Endothelial cell of umbilical vein (primary cell): ENCODE results near the gene OR5K2. TPM values are rescaled to one million over a fixed set of nuclear protein-coding genes. Genes with fewer than 3 reads are reported as not detected.

Experiments
- BruUV-seq: library from RNA; stranded (reverse); fragments of 400-500 nt; replicated peaks from 2 replicates; lab custom pipeline; 2021; lab: Mats Ljungman, UMichigan
- CTCF ChIA-PET: fragments of 300-600, 350-600 bp; sonication (Branson Sonifier 250); formaldehyde crosslinking; loops from one replicate; lab custom pipeline; 2021; ENCODE audit warnings: antibody characterized with exemption, inconsistent platforms; lab: Charles Lee
- POLR2A ChIA-PET: fragments of 300-600, 350-600 bp; sonication (Branson Sonifier 250); formaldehyde crosslinking; loops from one replicate; lab custom pipeline; 2021; ENCODE audit warnings: antibody characterized with exemption, inconsistent platforms; lab: Charles Lee
- DNase-seq: peaks from one replicate; pipeline ENCODE4 v3.0.0-alpha.2; 2011; ENCODE audit warnings: low read depth, low spot score
- FAIRE-seq: peaks from 2 replicates; lab custom pipeline; 2011; peaks lifted over from hg19 to GRCh38; lab: Jason Lieb, UNC
- H2AFZ ChIP-seq: 2 replicates; pipeline ENCODE4 v1.6.0; 2012; ENCODE audit warnings: low read depth, low read length, control low read depth, inconsistent platforms
- H3K27ac ChIP-seq: 2 replicates; pipeline ENCODE4 v1.5.1; 2011; ENCODE audit warnings: low read depth, mild to moderate bottlenecking, control low read depth, low read length, moderate library complexity; ENCODE audit not compliant: insufficient read depth
- H3K27me3 ChIP-seq, 2 experiments: 2 replicates each; pipeline versions ENCODE4 v1.6.0 to v1.6.1; 2011; ENCODE audit warnings: low read length in 2 of 2, mixed read lengths in 1 of 2; ENCODE audit not compliant: control insufficient read depth in 2 of 2, insufficient read depth in 2 of 2
- H3K36me3 ChIP-seq, 2 experiments: 2 replicates in 1 of 2; 3 replicates in 1 of 2; pipeline ENCODE4 v1.5.1; 2011; ENCODE audit warnings: low read length in 2 of 2, mild to moderate bottlenecking in 1 of 2, moderate library complexity in 1 of 2; ENCODE audit not compliant: control insufficient read depth in 2 of 2, insufficient read depth in 2 of 2; ENCODE audit errors: extremely low read depth in 1 of 2
- H3K4me1 ChIP-seq: 3 replicates; pipeline ENCODE4 v1.5.1; 2011; ENCODE audit warnings: mild to moderate bottlenecking, low read length; ENCODE audit not compliant: control insufficient read depth, insufficient read depth; ENCODE audit errors: extremely low read depth
- H3K4me2 ChIP-seq: 2 replicates; pipeline ENCODE4 v1.6.1; 2011; ENCODE audit warnings: low read length, control low read depth, mixed read lengths; ENCODE audit not compliant: insufficient read depth
- H3K4me3 ChIP-seq, 3 experiments: fragments of 200-600 bp in 1 of 3; sonication (generic), shearing (Covaris generic) in 1 of 3; replicated peaks in 1 of 3; 2 replicates each; pipeline ENCODE4 v1.5.1; 2011 to 2016; ENCODE audit warnings: control low read depth in 3 of 3, low read length in 3 of 3, mild to moderate bottlenecking in 2 of 3, inconsistent platforms in 1 of 3, low read depth in 1 of 3, moderate library complexity in 1 of 3; ENCODE audit not compliant: insufficient read depth in 1 of 3
- H3K79me2 ChIP-seq: 2 replicates; pipeline ENCODE4 v1.6.0; 2012; ENCODE audit warnings: low read length, inconsistent platforms; ENCODE audit not compliant: control insufficient read depth, insufficient read depth
- H3K9ac ChIP-seq: replicated peaks from 2 replicates; pipeline ENCODE3; 2011; ENCODE audit warnings: low read length, control low read depth; ENCODE audit not compliant: insufficient read depth; ENCODE audit errors: extremely low read depth
- H3K9me1 ChIP-seq: replicated peaks from 3 replicates; pipeline ENCODE4 v1.6.0; 2011; ENCODE audit warnings: mild to moderate bottlenecking, low read length; ENCODE audit not compliant: control insufficient read depth, insufficient read depth; ENCODE audit errors: extremely low read depth
- H3K9me3 ChIP-seq: replicated peaks from 2 replicates; pipeline ENCODE4 v1.5.1; 2012; ENCODE audit warnings: low read length, inconsistent platforms; ENCODE audit not compliant: control insufficient read depth, insufficient read depth
- H4K20me1 ChIP-seq: replicated peaks from 2 replicates; pipeline ENCODE3; 2011; ENCODE audit warnings: mild to moderate bottlenecking, low read length; ENCODE audit not compliant: control insufficient read depth, insufficient read depth; ENCODE audit errors: extremely low read depth
- CTCF ChIP-seq, 2 donors: IDR thresholded peaks; 1 replicate in 1 of 2; 2 replicates in 1 of 2; pipeline ENCODE4 v1.5.1; 2011; ENCODE audit warnings: low read length in 2 of 2, mild to moderate bottlenecking in 2 of 2, moderate library complexity in 2 of 2, control low read depth in 1 of 2, inconsistent platforms in 1 of 2, low read depth in 1 of 2; ENCODE audit not compliant: insufficient read depth in 1 of 2; ENCODE audit errors: extremely low read depth in 1 of 2
- EZH2 ChIP-seq: IDR thresholded peaks from 2 replicates; pipeline ENCODE4 v1.6.1; 2012; ENCODE audit warnings: borderline replicate concordance, low read depth, mild to moderate bottlenecking, moderate library complexity, low read length, inconsistent platforms; ENCODE audit not compliant: severe bottlenecking
- FOS ChIP-seq: IDR thresholded peaks from 2 replicates; pipeline ENCODE4 v1.6.1; 2011; ENCODE audit warnings: mild to moderate bottlenecking, low read length, moderate library complexity, borderline replicate concordance; ENCODE audit not compliant: insufficient read depth
- GATA2 ChIP-seq: IDR thresholded peaks from 2 replicates; pipeline ENCODE4 v1.7.0; 2011; ENCODE audit warnings: low read depth, mild to moderate bottlenecking, moderate library complexity, mixed read lengths, low read length; ENCODE audit not compliant: insufficient read length, insufficient read depth
- JUN ChIP-seq: IDR thresholded peaks from 2 replicates; pipeline ENCODE4 v1.6.1; 2011; ENCODE audit warnings: borderline replicate concordance, low read depth; ENCODE audit not compliant: insufficient read length, insufficient read depth
- MAX ChIP-seq: IDR thresholded peaks from 2 replicates; pipeline ENCODE4 v1.6.1; 2011; ENCODE audit not compliant: insufficient read depth, insufficient read length
- MYC ChIP-seq: IDR thresholded peaks from one replicate; pipeline ENCODE4 v1.6.1; 2011; ENCODE audit warnings: mild to moderate bottlenecking, low read depth, low read length
- POLR2A ChIP-seq: IDR thresholded peaks from 2 replicates; pipeline ENCODE4 v1.6.1; 2012; ENCODE audit warnings: low read depth, mild to moderate bottlenecking, control low read depth, low read length
- POLR2AphosphoS5 ChIP-seq: IDR thresholded peaks from 2 replicates; pipeline ENCODE4 v1.6.1; 2012; ENCODE audit warnings: low read depth, mild to moderate bottlenecking, control low read depth, low read length, moderate library complexity; ENCODE audit not compliant: insufficient read depth
- dilution Hi-C: fragments of 300-500 bp; cut with MboI; formaldehyde crosslinking; loops from one replicate; pipeline ENCODE4 v1.15.0; 2019; ENCODE audit warnings: low sequenced_read_pairs; ENCODE audit not compliant: extremely low pct_ligation_motif_present
- intact Hi-C: fragments of 100-400 bp; cut with micrococcal nuclease; formaldehyde crosslinking; loops from one replicate; pipeline ENCODE4 v1.10.0; 2022
- polyA plus RNA-seq, 4 experiments: library from polyadenylated mRNA; depleted of rRNA in 3 of 4; stranded (reverse) in 3 of 4; unstranded in 1 of 4; fragments of >200 nt; gene quantifications; 2 replicates each; pipeline versions ENCODE4 v1.2.1 to v1.2.3, GENCODE V29; 2011 to 2012; ENCODE audit warnings: missing spikeins in 1 of 4
- total RNA-seq: library from RNA; stranded (reverse); gene quantifications from 2 replicates; pipeline ENCODE4 v1.2.3, GENCODE V29; 2021

The OR5K2 gene
- total and polyA plus RNA-seq, 2 donors (not counting 3 experiments of a cell fraction or from before 2014, with no cell fraction given) = not detected

- H3K9ac ChIP-seq = no peak overlapping the region
- H3K9me3 ChIP-seq = no peaks in the 10 kb centered on the region
- CTCF ChIA-PET = no interaction called here
- H3K4me1 ChIP-seq = no peaks in the 10 kb centered on the region
- H4K20me1 ChIP-seq = no peaks in the 10 kb centered on the region
- H3K4me2 ChIP-seq = no peak overlapping the region
- H3K27me3 ChIP-seq = peaks cover 20 to 26% of the 10 kb centered on the region in 2 experiments
- H3K36me3 ChIP-seq = no peaks in the 10 kb centered on the region
- intact Hi-C loops = no loop called here
- BruUV-seq = no TSS peak
- POLR2A ChIA-PET = no interaction called here
- no peak for FAIRE-seq
- no peak for DNase-seq
- no peaks in the 10 kb centered on the region for H3K79me2 ChIP-seq
- H2AFZ ChIP-seq = no peak overlapping the region
- no peaks in the 10 kb centered on the region for H3K9me1 ChIP-seq
- no peak for TF ChIP-seq GATA2
- no peak for TF ChIP-seq POLR2A
- no peak for TF ChIP-seq CTCF (IDR thresholded peaks at IDR 0.05; ENCODE audit: extremely low read depth in 1 of 2, insufficient read depth in 1 of 2, low read depth in 1 of 2, low read length in 2 of 2)
- no peak for TF ChIP-seq MYC
- no peak for TF ChIP-seq JUN
- TF ChIP-seq MAX = no peak
- no peak for TF ChIP-seq EZH2
- TF ChIP-seq FOS = no peak
- no peak for TF ChIP-seq POLR2AphosphoS5
- dilution Hi-C loops = no loop called here
- no peak overlapping the region for H3K4me3 ChIP-seq
- H3K27ac ChIP-seq = no peak overlapping the region
These were observed 33.2 kb downstream of the OR5K2 start for GRCh38 chr3:98530676-98531075.
